NT2/D1 (cell line): ENCODE measurements around the gene PTRHD1.

Source experiments
- DNase-seq: peaks from one replicate; pipeline ENCODE4 v3.0.0-alpha.2; 2011; ENCODE audit warnings: low read depth, low spot score
- H3K27me3 ChIP-seq: 2 replicates; pipeline ENCODE4 v1.6.0; 2011; ENCODE audit warnings: mild to moderate bottlenecking; ENCODE audit not compliant: insufficient read length, insufficient read depth
- H3K36me3 ChIP-seq: 2 replicates; pipeline ENCODE4 v1.6.1; 2011; ENCODE audit warnings: mild to moderate bottlenecking, low read length, mixed read lengths; ENCODE audit not compliant: insufficient read depth, insufficient read length
- H3K4me1 ChIP-seq: 2 replicates; pipeline ENCODE4 v1.5.1; 2011; ENCODE audit not compliant: insufficient read depth, insufficient read length
- H3K4me3 ChIP-seq: 2 replicates; pipeline ENCODE4 v1.5.1; 2011; ENCODE audit warnings: low read depth; ENCODE audit not compliant: insufficient read length
- H3K9ac ChIP-seq: 2 replicates; pipeline ENCODE4 v1.6.0; 2011; ENCODE audit warnings: low read depth; ENCODE audit not compliant: insufficient read length
- H3K9me3 ChIP-seq: 2 replicates; pipeline ENCODE4 v1.5.1; 2011; ENCODE audit warnings: mild to moderate bottlenecking, low read length; ENCODE audit not compliant: insufficient read depth
- SUZ12 ChIP-seq: IDR thresholded peaks from 2 replicates; pipeline ENCODE4 v1.6.1; 2011; ENCODE audit not compliant: insufficient read length, insufficient read depth; ENCODE audit errors: extremely low read depth
- YY1 ChIP-seq: IDR thresholded peaks from 2 replicates; pipeline ENCODE4 v1.6.1; 2011; ENCODE audit not compliant: insufficient read length, insufficient read depth
- ZNF274 ChIP-seq: IDR thresholded peaks from 2 replicates; pipeline ENCODE4 v1.6.1; 2011; ENCODE audit warnings: mild to moderate bottlenecking, low read depth, low read length

PTRHD1 gene

DNA sequence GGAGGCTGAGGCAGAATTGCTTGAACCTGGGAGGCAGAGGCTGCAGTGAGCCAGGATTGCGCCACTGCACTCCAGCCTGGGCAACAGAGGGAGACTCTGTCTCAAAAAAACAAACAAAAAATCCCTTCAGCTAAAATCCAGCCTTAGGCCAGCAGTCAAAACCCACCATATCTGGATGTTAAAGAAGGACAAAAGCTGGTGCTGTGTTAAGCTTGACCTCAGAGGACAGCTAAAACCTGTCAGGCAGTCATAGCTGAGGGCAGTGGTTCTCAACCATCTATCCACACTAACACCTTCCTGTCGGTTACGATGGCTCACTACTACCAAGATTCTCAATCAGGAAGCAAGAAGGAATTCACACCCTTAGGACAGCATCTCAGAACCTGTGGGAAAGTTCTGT lies 9.6 kb downstream of the PTRHD1 start:
- Histone ChIP-seq H3K9me3 (no peaks in the 10 kb centered on the region), H3K4me3 (no peak overlapping the region), H3K9ac (no peak overlapping the region), H3K27me3 (no peaks in the 10 kb centered on the region), H3K4me1 (no peaks in the 10 kb centered on the region), H3K36me3 (peaks cover under 1% of the 10 kb centered on the region)
- no peak for DNase-seq
- TF ChIP-seq YY1, result no peak

DNA sequence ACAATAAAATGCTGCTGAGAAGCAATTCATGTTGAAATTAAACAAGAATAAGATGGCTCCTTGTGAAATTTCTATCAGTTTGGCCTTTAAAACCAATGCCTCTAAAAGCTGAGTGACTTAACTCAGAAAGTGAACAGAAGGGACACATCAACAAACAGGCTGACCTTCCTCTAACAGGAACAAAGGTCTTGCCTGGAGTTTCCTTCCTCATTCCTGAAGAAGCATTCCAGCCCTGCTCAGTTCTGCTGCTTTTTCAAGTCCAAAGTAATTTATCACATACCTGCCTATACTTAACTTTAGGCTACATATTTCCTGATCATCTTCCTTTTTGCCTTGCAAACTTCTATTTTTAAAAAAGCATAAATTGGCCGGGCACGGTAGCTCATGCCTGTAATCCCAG lies 14.1 kb downstream of the PTRHD1 start:
- H3K4me3 ChIP-seq, result no peak overlapping the region
- TF ChIP-seq SUZ12 (no peak), YY1 (no peak), ZNF274 (no peak)
- no peak overlapping the region for H3K9ac ChIP-seq
- H3K27me3 ChIP-seq, result no peaks in the 10 kb centered on the region
- H3K9me3 ChIP-seq, result no peaks in the 10 kb centered on the region
- no peak for DNase-seq
- H3K36me3 ChIP-seq, result no peaks in the 10 kb centered on the region
- H3K4me1 ChIP-seq, result no peaks in the 10 kb centered on the region

DNA sequence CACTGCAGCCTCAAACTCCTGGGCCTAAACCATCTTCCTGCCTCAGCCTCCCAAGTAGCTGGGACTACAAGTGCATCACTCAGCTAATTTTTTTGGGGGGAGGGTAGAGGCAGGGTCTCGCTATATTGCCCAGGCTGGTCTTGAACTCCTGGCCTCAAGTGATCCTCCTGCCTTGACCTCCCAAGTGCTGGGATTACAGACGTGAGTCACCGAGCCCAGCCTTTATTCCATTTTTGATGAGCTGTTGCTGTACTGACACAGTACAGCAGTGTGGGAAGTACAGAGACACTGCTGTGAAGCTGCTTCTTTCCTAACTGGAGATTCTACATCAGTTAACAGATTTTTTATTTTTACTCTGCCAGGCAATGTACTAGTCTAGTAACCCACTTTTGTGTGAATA lies 18.8 kb downstream of the PTRHD1 start:
- Histone ChIP-seq H3K4me1 (no peaks in the 10 kb centered on the region), H3K27me3 (no peaks in the 10 kb centered on the region), H3K9me3 (0 out of 2 replicates have a peak, but pooled peaks cover 9% of the 10 kb centered on the region), H3K4me3 (no peak overlapping the region), H3K9ac (no peak overlapping the region), H3K36me3 (no peaks in the 10 kb centered on the region)
- DNase-seq, result no peak
- TF ChIP-seq ZNF274, result no peak
- TF ChIP-seq YY1, result no peak
- no peak for TF ChIP-seq SUZ12

DNA sequence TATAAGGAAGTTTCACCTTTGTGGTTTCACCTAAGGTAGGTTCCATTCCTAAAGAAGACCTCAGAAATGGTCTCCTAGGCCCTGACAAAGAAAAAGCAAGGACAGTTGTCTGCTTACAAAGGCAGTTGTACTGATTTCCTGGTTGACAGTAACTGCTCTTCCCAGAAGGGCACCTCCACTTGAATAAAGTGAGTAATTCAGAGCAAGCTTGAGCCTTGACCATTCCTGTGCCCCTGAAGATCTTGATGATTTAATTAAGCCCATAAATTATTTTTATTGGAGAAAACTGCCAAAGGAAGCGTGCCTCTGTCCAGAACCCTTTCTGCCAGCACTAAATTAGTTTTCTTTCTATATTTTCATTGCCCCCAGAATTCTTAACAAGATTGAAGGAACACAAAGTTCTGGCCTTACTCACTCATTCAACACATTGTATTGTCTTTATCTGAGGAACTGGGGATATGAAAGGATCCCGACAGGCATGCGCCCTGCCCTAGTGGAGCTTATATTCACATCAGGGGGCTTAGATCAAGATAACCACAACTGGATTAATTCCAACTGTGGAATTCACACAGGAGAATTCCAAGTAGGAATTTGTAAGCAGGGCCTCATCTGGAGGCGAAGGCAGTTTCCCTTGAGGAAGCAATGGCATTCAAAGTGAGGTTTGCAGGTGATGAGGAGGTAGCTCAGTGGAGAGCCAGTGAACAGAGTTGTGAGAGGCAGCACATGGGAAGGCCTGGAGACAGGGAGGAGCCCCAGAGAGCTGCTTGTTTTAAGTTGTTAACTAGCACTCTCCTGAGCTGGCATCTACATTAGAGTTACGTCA lies 21.2 kb downstream of the PTRHD1 start:
- DNase-seq, result no peak
- H3K27me3 ChIP-seq, result no peaks in the 10 kb centered on the region
- no peak overlapping the region for H3K9ac ChIP-seq
- no peaks in the 10 kb centered on the region for H3K36me3 ChIP-seq
- H3K9me3 ChIP-seq, result 0 out of 2 replicates have a peak, but pooled peaks cover 9% of the 10 kb centered on the region
- H3K4me3 ChIP-seq, result no peak overlapping the region
- no peak for TF ChIP-seq ZNF274
- TF ChIP-seq YY1, result no peak
- TF ChIP-seq SUZ12, result no peak
- H3K4me1 ChIP-seq, result no peaks in the 10 kb centered on the region

DNA sequence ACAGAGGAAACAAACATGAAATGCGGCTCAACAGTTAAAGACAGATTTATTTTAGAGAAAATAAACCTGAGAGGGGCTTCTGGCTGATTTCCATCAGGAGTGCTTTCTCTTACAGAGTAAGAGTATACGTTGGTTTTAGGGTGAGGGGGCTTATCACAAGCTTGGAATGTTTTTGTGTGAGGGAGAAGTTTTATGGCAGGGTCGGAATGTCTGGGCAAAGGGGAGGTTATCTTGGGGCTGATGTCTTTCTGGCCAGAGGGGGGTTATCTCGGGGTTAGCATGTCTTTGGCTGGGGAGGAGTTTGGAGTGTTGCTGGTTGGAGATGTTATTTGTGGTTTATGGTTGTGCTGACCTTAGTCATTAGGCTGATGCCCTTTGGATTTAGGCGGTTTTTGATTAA lies 22.1 kb downstream of the PTRHD1 start:
- TF ChIP-seq SUZ12 (no peak), ZNF274 (no peak), YY1 (no peak)
- Histone ChIP-seq H3K27me3 (no peaks in the 10 kb centered on the region), H3K9ac (no peak overlapping the region), H3K4me1 (no peaks in the 10 kb centered on the region), H3K36me3 (no peaks in the 10 kb centered on the region), H3K9me3 (0 out of 2 replicates have a peak, but pooled peaks cover 9% of the 10 kb centered on the region), H3K4me3 (no peak overlapping the region)
- DNase-seq, result no peak

DNA sequence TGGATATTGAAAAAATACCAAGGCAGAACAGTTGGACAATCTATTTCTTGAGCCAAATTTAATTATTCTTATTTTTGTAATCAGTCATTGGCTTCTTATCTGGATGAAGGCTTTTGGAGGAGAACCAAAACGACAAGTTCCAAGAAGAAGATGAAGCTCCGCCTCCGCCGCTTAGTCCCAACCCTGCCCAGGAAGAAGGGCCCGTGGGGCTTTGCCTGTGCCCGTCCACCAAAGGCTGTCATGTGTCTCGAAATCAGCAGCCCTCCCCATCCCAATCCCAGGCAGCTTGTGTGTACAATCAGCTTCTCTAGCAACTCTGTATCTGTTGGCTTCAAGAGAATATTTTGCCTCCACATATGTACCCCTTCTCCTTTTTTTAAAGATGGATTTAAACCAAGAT lies 24.6 kb downstream of the PTRHD1 start:
- H3K9ac ChIP-seq, result no peak overlapping the region
- no peak overlapping the region for H3K4me3 ChIP-seq
- H3K27me3 ChIP-seq, result no peaks in the 10 kb centered on the region
- H3K36me3 ChIP-seq, result no peaks in the 10 kb centered on the region
- H3K4me1 ChIP-seq, result no peaks in the 10 kb centered on the region
- TF ChIP-seq YY1 (no peak), SUZ12 (no peak), ZNF274 (no peak)
- 0 out of 2 replicates have a peak, but pooled peaks cover 9% of the 10 kb centered on the region for H3K9me3 ChIP-seq
- no peak for DNase-seq

DNA sequence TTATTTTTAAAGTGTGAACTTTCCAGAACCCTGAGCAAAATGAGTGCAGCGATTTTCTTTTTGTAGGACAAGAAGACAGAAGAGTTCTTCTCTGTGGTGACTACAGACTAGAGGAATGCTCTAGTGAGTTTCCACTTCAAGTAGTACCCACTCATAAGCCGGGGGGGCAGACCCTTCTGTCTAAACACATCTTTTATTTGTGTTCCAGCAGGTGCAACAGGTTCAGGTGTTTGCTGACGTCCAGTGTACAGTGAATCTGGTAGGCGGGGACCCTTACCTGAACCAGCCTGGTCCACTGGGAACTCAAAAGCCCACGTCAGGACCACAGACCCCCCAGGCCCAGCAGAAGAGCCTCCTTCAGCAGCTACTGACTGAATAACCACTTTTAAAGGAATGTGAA lies 25.2 kb downstream of the PTRHD1 start:
- no peak overlapping the region for H3K9ac ChIP-seq
- no peak for DNase-seq
- no peaks in the 10 kb centered on the region for H3K4me1 ChIP-seq
- H3K9me3 ChIP-seq, result 0 out of 2 replicates have a peak, but pooled peaks cover 9% of the 10 kb centered on the region
- TF ChIP-seq YY1 (no peak), SUZ12 (no peak), ZNF274 (no peak)
- H3K27me3 ChIP-seq, result no peaks in the 10 kb centered on the region
- H3K36me3 ChIP-seq, result no peaks in the 10 kb centered on the region
- no peak overlapping the region for H3K4me3 ChIP-seq

DNA sequence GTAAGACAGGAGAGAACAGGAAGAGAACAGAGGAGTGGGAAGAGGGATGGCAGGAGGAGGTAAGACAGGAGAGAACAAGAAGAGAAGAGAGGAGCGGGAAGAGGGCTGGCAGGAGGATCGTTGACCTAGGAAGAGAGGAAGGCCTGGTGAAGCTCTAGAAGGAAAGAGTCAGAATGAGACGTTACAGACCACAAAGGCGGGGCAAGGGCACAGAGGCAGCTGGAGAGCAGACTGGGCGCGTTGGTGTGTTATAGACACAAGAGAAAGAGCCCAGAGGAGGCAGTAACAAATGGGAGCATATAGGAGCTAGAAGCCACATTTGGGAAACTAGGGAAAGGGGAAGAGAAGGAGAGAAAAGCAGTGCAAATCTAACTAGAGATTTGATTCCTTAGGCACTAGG lies 26.6 kb downstream of the PTRHD1 start:
- no peak for DNase-seq
- Histone ChIP-seq H3K4me3 (no peak overlapping the region), H3K9ac (no peak overlapping the region), H3K36me3 (peaks cover 3% of the 10 kb centered on the region), H3K9me3 (0 out of 2 replicates have a peak, but pooled peaks cover 9% of the 10 kb centered on the region), H3K4me1 (no peaks in the 10 kb centered on the region), H3K27me3 (no peaks in the 10 kb centered on the region)
- no peak for TF ChIP-seq ZNF274
